Measurements from ENCODE around the gene PAPPA.

Gene PAPPA

DNA sequence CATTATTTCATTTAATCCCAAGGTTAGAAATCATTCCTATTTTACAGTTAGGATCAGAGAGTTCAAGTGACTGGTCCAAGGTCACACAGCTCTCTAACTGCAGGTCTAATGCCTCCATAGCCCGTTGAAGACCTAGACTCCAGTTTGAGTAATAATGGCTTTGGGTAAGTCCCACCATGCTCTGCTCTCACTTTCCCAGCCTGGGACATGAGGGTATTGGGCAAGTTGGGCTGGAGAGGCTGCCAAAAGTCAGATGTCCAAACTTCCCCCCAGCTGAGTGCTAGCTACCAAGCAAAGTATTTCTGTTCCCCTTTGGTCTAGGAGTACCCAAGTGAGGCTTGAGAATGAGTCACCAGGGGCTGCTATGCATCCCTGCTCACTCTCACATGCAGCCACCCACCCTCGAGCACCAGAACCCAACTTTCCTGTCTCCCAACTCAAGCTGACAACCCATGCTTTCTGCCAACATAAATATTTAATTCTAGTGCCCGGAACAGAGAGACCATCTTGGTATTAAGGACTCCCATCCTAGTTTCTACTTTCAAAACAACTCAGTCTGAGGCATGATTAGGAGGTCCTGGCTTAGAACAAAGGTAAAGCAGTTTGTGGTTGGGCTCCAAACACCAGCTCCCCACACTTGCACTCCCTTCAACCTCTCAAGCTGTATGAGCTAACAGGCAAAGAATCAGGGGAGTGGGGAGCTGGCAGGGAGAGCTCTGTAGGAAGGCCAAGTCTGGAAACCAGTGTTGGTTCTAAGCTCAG lies 297.0 kb downstream of the PAPPA start:
- in situ Hi-C loops (cut with MboI; ENCODE audit: low sequenced_read_pairs): no loop called here

- in situ Hi-C loops (cut with MboI; ENCODE audit: low sequenced_read_pairs): no loop called here
Measured at GRCh38 chr9:116451500-116452115, 298.0 kb downstream of the PAPPA start.

Data from HL-60/S4 treated with phorbol 12-myristate 13-acetate at 8.2 ng/mL for 4 days and 3 days (cell line).